IMR-90 (cell line): ENCODE results near the gene NT5M. TPM values are rescaled to one million over a fixed set of nuclear protein-coding genes. Genes with fewer than 3 reads are reported as not detected.

Source experiments
- ATAC-seq: fragments of 200-7000 bp; cut with Tn5 transposase; 2 replicates; pipeline ENCODE4 v1.9.1; 2020; ENCODE audit warnings: low read depth, mild to moderate bottlenecking, moderate library complexity
- BruUV-seq: library from RNA; stranded (reverse); fragments of 400-500 nt; replicated peaks from 2 replicates; lab custom pipeline; 2021; lab: Mats Ljungman, UMichigan
- CTCF ChIA-PET: fragments of 300-600 bp; formaldehyde crosslinking; extraction: SDS; loops from one replicate; lab custom pipeline; 2021; ENCODE audit warnings: antibody characterized with exemption; lab: Yijun Ruan, JAX
- POLR2A ChIA-PET: fragments of 300-600 bp; sonication (Branson Sonifier 250); formaldehyde crosslinking; loops from one replicate; lab custom pipeline; 2022; ENCODE audit warnings: antibody characterized with exemption; ENCODE audit not compliant: unreplicated experiment; lab: Charles Lee
- DNase-seq: peaks from one replicate; pipeline ENCODE4 v3.0.0; 2013
- H2AFZ ChIP-seq: replicated peaks from 2 replicates; pipeline ENCODE3; 2013; ENCODE audit warnings: low read length, mild to moderate bottlenecking; ENCODE audit not compliant: poor library complexity
- H2AK5ac ChIP-seq: 2 replicates; pipeline ENCODE4 v1.6.1; 2013; ENCODE audit warnings: low read depth, low read length, inconsistent platforms
- H2AK9ac ChIP-seq: replicated peaks from 2 replicates; pipeline ENCODE3; 2013; ENCODE audit warnings: mild to moderate bottlenecking, low read depth, low read length, moderate library complexity; ENCODE audit not compliant: poor library complexity
- H2BK120ac ChIP-seq: 2 replicates; pipeline ENCODE4 v1.6.1; 2013; ENCODE audit warnings: low read depth, low read length, inconsistent platforms
- H2BK15ac ChIP-seq: 3 replicates; pipeline ENCODE4 v1.6.1; 2013; ENCODE audit warnings: low read depth, low read length, inconsistent platforms
- H2BK20ac ChIP-seq: 2 replicates; pipeline ENCODE4 v1.6.1; 2013; ENCODE audit warnings: low read depth, mild to moderate bottlenecking, inconsistent platforms, low read length, moderate library complexity
- H2BK5ac ChIP-seq: 2 replicates; pipeline ENCODE4 v1.6.1; 2013; ENCODE audit warnings: mild to moderate bottlenecking, low read depth, low read length, inconsistent platforms; ENCODE audit not compliant: poor library complexity, severe bottlenecking
- H3K14ac ChIP-seq: replicated peaks from 2 replicates; pipeline ENCODE4 v1.6.1; 2013; ENCODE audit warnings: low read depth, low read length, inconsistent platforms
- H3K18ac ChIP-seq: 2 replicates; pipeline ENCODE4 v1.6.1; 2013; ENCODE audit warnings: low read depth, low read length, control low read depth
- H3K23ac ChIP-seq: 2 replicates; pipeline ENCODE4 v1.6.1; 2013; ENCODE audit warnings: low read depth, low read length, inconsistent platforms
- H3K27ac ChIP-seq: 2 replicates; pipeline ENCODE4 v1.5.1; 2013; ENCODE audit warnings: mild to moderate bottlenecking, control low read depth, low read length; ENCODE audit not compliant: insufficient read depth
- H3K27me3 ChIP-seq: 2 replicates; pipeline ENCODE4 v1.6.1; 2013; ENCODE audit warnings: low read length; ENCODE audit not compliant: control insufficient read depth, insufficient read depth
- H3K36me3 ChIP-seq: 2 replicates; pipeline ENCODE4 v1.6.1; 2013; ENCODE audit warnings: low read length, mixed read lengths; ENCODE audit not compliant: control insufficient read depth, insufficient read depth
- H3K4ac ChIP-seq: 2 replicates; pipeline ENCODE4 v1.6.1; 2013; ENCODE audit warnings: low read depth, low read length, inconsistent platforms
- H3K4me1 ChIP-seq: 2 replicates; pipeline ENCODE4 v1.6.1; 2013; ENCODE audit warnings: low read length, mixed read lengths; ENCODE audit not compliant: control insufficient read depth, insufficient read depth
- H3K4me2 ChIP-seq: 2 replicates; pipeline ENCODE4 v1.6.1; 2013; ENCODE audit warnings: low read depth, mild to moderate bottlenecking, control low read depth, low read length, moderate library complexity
- H3K4me3 ChIP-seq: 2 replicates; pipeline ENCODE4 v1.5.1; 2013; ENCODE audit warnings: low read depth, mild to moderate bottlenecking, control low read depth, low read length, moderate library complexity; ENCODE audit not compliant: insufficient read depth
- H3K56ac ChIP-seq: 2 replicates; pipeline ENCODE4 v1.6.1; 2013; ENCODE audit warnings: low read length, inconsistent platforms; ENCODE audit not compliant: insufficient read depth; ENCODE audit errors: extremely low read depth
- H3K79me1 ChIP-seq, 2 experiments: 2 replicates each; pipeline ENCODE4 v1.6.1; 2013; ENCODE audit warnings: low read length in 2 of 2, inconsistent platforms in 1 of 2, low read depth in 1 of 2
- H3K9ac ChIP-seq: 2 replicates; pipeline ENCODE4 v1.6.1; 2013; ENCODE audit warnings: low read depth, low read length, control low read depth
- H3K9me1 ChIP-seq: 2 replicates; pipeline ENCODE4 v1.6.1; 2013; ENCODE audit warnings: low read length, inconsistent platforms; ENCODE audit not compliant: insufficient read depth
- H3K9me3 ChIP-seq: 2 replicates; pipeline ENCODE4 v1.6.1; 2013; ENCODE audit warnings: low read length; ENCODE audit not compliant: control insufficient read depth, insufficient read depth
- H4K20me1 ChIP-seq: 2 replicates; pipeline ENCODE4 v1.6.1; 2013; ENCODE audit warnings: low read length, inconsistent platforms; ENCODE audit not compliant: insufficient read depth
- H4K5ac ChIP-seq: 2 replicates; pipeline ENCODE4 v1.6.1; 2013; ENCODE audit warnings: mild to moderate bottlenecking, low read depth, low read length, control low read depth
- H4K8ac ChIP-seq, 2 experiments: 2 replicates each; pipeline ENCODE4 v1.6.1; 2013; ENCODE audit warnings: low read depth in 2 of 2, low read length in 2 of 2, control low read depth in 1 of 2, inconsistent platforms in 1 of 2
- H4K91ac ChIP-seq: 2 replicates; pipeline ENCODE4 v1.6.1; 2013; ENCODE audit warnings: low read depth, low read length, inconsistent platforms; ENCODE audit not compliant: insufficient read depth
- FOS ChIP-seq: fragments of 150-350 bp; IDR thresholded peaks from 2 replicates; pipeline ENCODE4 v1.6.1; 2016; ENCODE audit warnings: low read depth, low read length
- MAFK ChIP-seq: IDR thresholded peaks from 2 replicates; pipeline ENCODE4 v1.6.1; 2012; ENCODE audit warnings: low read depth, low read length, improper control_type of control experiment
- RAD21 ChIP-seq: IDR thresholded peaks from 2 replicates; pipeline ENCODE4 v1.6.1; 2012; ENCODE audit warnings: low read length, improper control_type of control experiment
- RCOR1 ChIP-seq: IDR thresholded peaks from 2 replicates; pipeline ENCODE4 v1.6.1; 2012; ENCODE audit warnings: mild to moderate bottlenecking, low read length, improper control_type of control experiment; ENCODE audit not compliant: insufficient replicate concordance
- SMC3 ChIP-seq: fragments of 150-350 bp; IDR thresholded peaks from 2 replicates; pipeline ENCODE4 v1.6.1; 2016; ENCODE audit warnings: low read depth, mild to moderate bottlenecking, antibody characterized with exemption, low read length, moderate library complexity
- WGBS, 2 experiments: methylation state at CpG; one replicate each; pipeline versions ENCODE4 v1.1.5 to v1.1.7; 2013; ENCODE audit warnings: missing lambda C conversion rate in 2 of 2; ENCODE audit not compliant: insufficient read length in 1 of 2; ENCODE audit errors: extremely low coverage in 2 of 2; 5-methylcytosine and 5-hydroxymethylcytosine counted together
- dilution Hi-C: fragments of 300-500 bp; cut with HindIII; formaldehyde crosslinking; loops from one replicate; pipeline ENCODE4 v1.14.3; 2018; ENCODE audit warnings: low sequenced_read_pairs; ENCODE audit not compliant: unreplicated experiment
- in situ Hi-C: fragments of 300-500 bp; cut with MboI; formaldehyde crosslinking; loops from 3 replicates; pipeline ENCODE4 v1.14.3; 2019; ENCODE audit warnings: low sequenced_read_pairs, inconsistent platforms, mixed read lengths
- intact Hi-C: fragments of 100-400 bp; cut with micrococcal nuclease; formaldehyde crosslinking; loops from 2 replicates; pipeline ENCODE4 v1.10.0; 2022
- polyA plus RNA-seq, 3 experiments: library from polyadenylated mRNA; depleted of rRNA; stranded (reverse); fragments of >200 nt; gene quantifications; 2 replicates each; pipeline ENCODE4 v1.2.3, GENCODE V29; 2012; ENCODE audit warnings: low replicate concordance in 1 of 3
- total RNA-seq: library from RNA; depleted of rRNA; stranded (reverse); fragments of >200 nt; gene quantifications from 2 replicates; pipeline ENCODE4 v1.2.3, GENCODE V29; 2012
- TF ChIP-seq, protein P1 (sequence below): fragments of 150-350 bp; IDR thresholded peaks from 2 replicates; pipeline ENCODE4 v1.6.1; 2017; ENCODE audit warnings: mild to moderate bottlenecking, antibody characterized with exemption, low read length, low read depth

The NT5M gene
- total and polyA plus RNA-seq, 2 of the 4 experiments (the other 2 are of a cell fraction) = 0.18 to 0.32 TPM

DNA sequence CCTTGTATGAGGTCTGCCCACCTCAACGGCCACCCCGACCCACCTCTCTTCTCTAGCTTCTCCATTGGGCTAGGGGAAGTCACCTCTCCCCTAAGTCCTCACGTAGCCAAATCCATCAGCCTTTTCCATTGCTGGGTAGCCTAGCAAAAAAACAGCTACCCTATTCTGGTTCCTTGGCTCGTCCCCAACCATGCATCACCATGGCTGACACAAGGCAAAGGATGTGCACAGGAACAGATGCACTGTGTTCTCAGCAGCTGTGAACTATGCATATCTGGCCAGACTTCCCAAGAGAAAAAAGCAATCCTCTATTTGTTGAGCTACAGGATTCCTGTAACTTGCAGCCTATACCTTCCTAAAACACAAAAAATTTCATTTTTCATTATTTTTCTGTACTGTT is 44.2 kb upstream of the NT5M start:
- no peak overlapping the region for H2AK5ac ChIP-seq
- no TSS peak for BruUV-seq
- H3K4me3 ChIP-seq = no peak overlapping the region
- no peak overlapping the region for H4K5ac ChIP-seq
- H2BK20ac ChIP-seq = no peak overlapping the region
- no peak overlapping the region for H3K4me2 ChIP-seq
- H3K18ac ChIP-seq = no peak overlapping the region
- no peak overlapping the region for H3K14ac ChIP-seq
- no peaks in the 10 kb centered on the region for H3K27me3 ChIP-seq
- no peak overlapping the region for H4K91ac ChIP-seq
- CTCF ChIA-PET = no interaction called here
- POLR2A ChIA-PET = no interaction called here
- H2AFZ ChIP-seq = no peak overlapping the region
- H3K27ac ChIP-seq = no peak overlapping the region
- no peaks in the 10 kb centered on the region for H3K9me1 ChIP-seq
- no peaks in the 10 kb centered on the region for H3K9me3 ChIP-seq
- no peak overlapping the region for H3K56ac ChIP-seq
- in situ Hi-C loops = no loop called here
- no peak overlapping the region for H3K4ac ChIP-seq
- no peak for DNase-seq
- TF ChIP-seq RAD21 = no peak
- no peak for TF ChIP-seq RCOR1
- TF ChIP-seq SMC3 = no peak
- no peak for TF ChIP-seq MAFK
- TF ChIP-seq FOS = no peak
- TF ChIP-seq, protein P1, sequence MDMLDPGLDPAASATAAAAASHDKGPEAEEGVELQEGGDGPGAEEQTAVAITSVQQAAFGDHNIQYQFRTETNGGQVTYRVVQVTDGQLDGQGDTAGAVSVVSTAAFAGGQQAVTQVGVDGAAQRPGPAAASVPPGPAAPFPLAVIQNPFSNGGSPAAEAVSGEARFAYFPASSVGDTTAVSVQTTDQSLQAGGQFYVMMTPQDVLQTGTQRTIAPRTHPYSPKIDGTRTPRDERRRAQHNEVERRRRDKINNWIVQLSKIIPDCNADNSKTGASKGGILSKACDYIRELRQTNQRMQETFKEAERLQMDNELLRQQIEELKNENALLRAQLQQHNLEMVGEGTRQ = no peak
- H4K20me1 ChIP-seq = no peaks in the 10 kb centered on the region
- no peak overlapping the region for H2BK120ac ChIP-seq
- H2AK9ac ChIP-seq = no peak overlapping the region
- no peaks in the 10 kb centered on the region for H3K4me1 ChIP-seq
- no peak overlapping the region for H2BK15ac ChIP-seq
- H3K36me3 ChIP-seq = peaks cover 28% of the 10 kb centered on the region
- peaks cover 3% of the 10 kb centered on the region in 2 experiments; a peak in 2 of 4 replicates for H3K79me1 ChIP-seq
- H3K9ac ChIP-seq = no peak overlapping the region
- intact Hi-C loops = no loop called here
- H3K23ac ChIP-seq = no peak overlapping the region
- no peak for ATAC-seq
- H2BK5ac ChIP-seq = no peak overlapping the region
- dilution Hi-C loops = no loop called here
- no peak overlapping the region for H4K8ac ChIP-seq
- 95% methylated on average over 4 of the region's 4 CpGs; no CpG with 5 or more reads in 1 of the 2 experiments for WGBS, 2 experiments
